IMR-90 (cell line): ENCODE data around the gene DOCK6. TPM values are rescaled to one million over a fixed set of nuclear protein-coding genes. Genes with fewer than 3 reads are reported as not detected.

Experiments
- ATAC-seq: fragments of 200-7000 bp; cut with Tn5 transposase; 2 replicates; pipeline ENCODE4 v1.9.1; 2020; ENCODE audit warnings: low read depth, mild to moderate bottlenecking, moderate library complexity
- BruUV-seq: library from RNA; stranded (reverse); fragments of 400-500 nt; replicated peaks from 2 replicates; lab custom pipeline; 2021; lab: Mats Ljungman, UMichigan
- CTCF ChIA-PET: fragments of 300-600 bp; formaldehyde crosslinking; extraction: SDS; loops from one replicate; lab custom pipeline; 2021; ENCODE audit warnings: antibody characterized with exemption; lab: Yijun Ruan, JAX
- POLR2A ChIA-PET: fragments of 300-600 bp; sonication (Branson Sonifier 250); formaldehyde crosslinking; loops from one replicate; lab custom pipeline; 2022; ENCODE audit warnings: antibody characterized with exemption; ENCODE audit not compliant: unreplicated experiment; lab: Charles Lee
- DNase-seq: peaks from one replicate; pipeline ENCODE4 v3.0.0; 2013
- H2AFZ ChIP-seq: replicated peaks from 2 replicates; pipeline ENCODE3; 2013; ENCODE audit warnings: low read length, mild to moderate bottlenecking; ENCODE audit not compliant: poor library complexity
- H2AK5ac ChIP-seq: 2 replicates; pipeline ENCODE4 v1.6.1; 2013; ENCODE audit warnings: low read depth, low read length, inconsistent platforms
- H2AK9ac ChIP-seq: replicated peaks from 2 replicates; pipeline ENCODE3; 2013; ENCODE audit warnings: mild to moderate bottlenecking, low read depth, low read length, moderate library complexity; ENCODE audit not compliant: poor library complexity
- H2BK120ac ChIP-seq: 2 replicates; pipeline ENCODE4 v1.6.1; 2013; ENCODE audit warnings: low read depth, low read length, inconsistent platforms
- H2BK15ac ChIP-seq: 3 replicates; pipeline ENCODE4 v1.6.1; 2013; ENCODE audit warnings: low read depth, low read length, inconsistent platforms
- H2BK20ac ChIP-seq: 2 replicates; pipeline ENCODE4 v1.6.1; 2013; ENCODE audit warnings: low read depth, mild to moderate bottlenecking, inconsistent platforms, low read length, moderate library complexity
- H2BK5ac ChIP-seq: 2 replicates; pipeline ENCODE4 v1.6.1; 2013; ENCODE audit warnings: mild to moderate bottlenecking, low read depth, low read length, inconsistent platforms; ENCODE audit not compliant: poor library complexity, severe bottlenecking
- H3K14ac ChIP-seq: replicated peaks from 2 replicates; pipeline ENCODE4 v1.6.1; 2013; ENCODE audit warnings: low read depth, low read length, inconsistent platforms
- H3K18ac ChIP-seq: 2 replicates; pipeline ENCODE4 v1.6.1; 2013; ENCODE audit warnings: low read depth, low read length, control low read depth
- H3K23ac ChIP-seq: 2 replicates; pipeline ENCODE4 v1.6.1; 2013; ENCODE audit warnings: low read depth, low read length, inconsistent platforms
- H3K27ac ChIP-seq: 2 replicates; pipeline ENCODE4 v1.5.1; 2013; ENCODE audit warnings: mild to moderate bottlenecking, control low read depth, low read length; ENCODE audit not compliant: insufficient read depth
- H3K27me3 ChIP-seq: 2 replicates; pipeline ENCODE4 v1.6.1; 2013; ENCODE audit warnings: low read length; ENCODE audit not compliant: control insufficient read depth, insufficient read depth
- H3K36me3 ChIP-seq: 2 replicates; pipeline ENCODE4 v1.6.1; 2013; ENCODE audit warnings: low read length, mixed read lengths; ENCODE audit not compliant: control insufficient read depth, insufficient read depth
- H3K4ac ChIP-seq: 2 replicates; pipeline ENCODE4 v1.6.1; 2013; ENCODE audit warnings: low read depth, low read length, inconsistent platforms
- H3K4me1 ChIP-seq: 2 replicates; pipeline ENCODE4 v1.6.1; 2013; ENCODE audit warnings: low read length, mixed read lengths; ENCODE audit not compliant: control insufficient read depth, insufficient read depth
- H3K4me2 ChIP-seq: 2 replicates; pipeline ENCODE4 v1.6.1; 2013; ENCODE audit warnings: low read depth, mild to moderate bottlenecking, control low read depth, low read length, moderate library complexity
- H3K4me3 ChIP-seq: 2 replicates; pipeline ENCODE4 v1.5.1; 2013; ENCODE audit warnings: low read depth, mild to moderate bottlenecking, control low read depth, low read length, moderate library complexity; ENCODE audit not compliant: insufficient read depth
- H3K56ac ChIP-seq: 2 replicates; pipeline ENCODE4 v1.6.1; 2013; ENCODE audit warnings: low read length, inconsistent platforms; ENCODE audit not compliant: insufficient read depth; ENCODE audit errors: extremely low read depth
- H3K79me1 ChIP-seq, 2 experiments: 2 replicates each; pipeline ENCODE4 v1.6.1; 2013; ENCODE audit warnings: low read length in 2 of 2, inconsistent platforms in 1 of 2, low read depth in 1 of 2
- H3K9ac ChIP-seq: 2 replicates; pipeline ENCODE4 v1.6.1; 2013; ENCODE audit warnings: low read depth, low read length, control low read depth
- H3K9me1 ChIP-seq: 2 replicates; pipeline ENCODE4 v1.6.1; 2013; ENCODE audit warnings: low read length, inconsistent platforms; ENCODE audit not compliant: insufficient read depth
- H3K9me3 ChIP-seq: 2 replicates; pipeline ENCODE4 v1.6.1; 2013; ENCODE audit warnings: low read length; ENCODE audit not compliant: control insufficient read depth, insufficient read depth
- H4K20me1 ChIP-seq: 2 replicates; pipeline ENCODE4 v1.6.1; 2013; ENCODE audit warnings: low read length, inconsistent platforms; ENCODE audit not compliant: insufficient read depth
- H4K5ac ChIP-seq: 2 replicates; pipeline ENCODE4 v1.6.1; 2013; ENCODE audit warnings: mild to moderate bottlenecking, low read depth, low read length, control low read depth
- H4K8ac ChIP-seq, 2 experiments: 2 replicates each; pipeline ENCODE4 v1.6.1; 2013; ENCODE audit warnings: low read depth in 2 of 2, low read length in 2 of 2, control low read depth in 1 of 2, inconsistent platforms in 1 of 2
- H4K91ac ChIP-seq: 2 replicates; pipeline ENCODE4 v1.6.1; 2013; ENCODE audit warnings: low read depth, low read length, inconsistent platforms; ENCODE audit not compliant: insufficient read depth
- CEBPB ChIP-seq: IDR thresholded peaks from 2 replicates; pipeline ENCODE4 v1.6.1; 2012; ENCODE audit warnings: low read depth, low read length, improper control_type of control experiment
- CHD1 ChIP-seq: IDR thresholded peaks from 2 replicates; pipeline ENCODE4 v1.6.1; 2012; ENCODE audit warnings: low read depth, low read length, improper control_type of control experiment
- FOS ChIP-seq: fragments of 150-350 bp; IDR thresholded peaks from 2 replicates; pipeline ENCODE4 v1.6.1; 2016; ENCODE audit warnings: low read depth, low read length
- MAFK ChIP-seq: IDR thresholded peaks from 2 replicates; pipeline ENCODE4 v1.6.1; 2012; ENCODE audit warnings: low read depth, low read length, improper control_type of control experiment
- MAZ ChIP-seq: IDR thresholded peaks from 2 replicates; pipeline ENCODE4 v1.6.1; 2012; ENCODE audit warnings: low read depth, mild to moderate bottlenecking, low read length, improper control_type of control experiment, moderate library complexity, borderline replicate concordance
- MXI1 ChIP-seq: IDR thresholded peaks from 2 replicates; pipeline ENCODE4 v1.6.1; 2012; ENCODE audit warnings: low read depth, mild to moderate bottlenecking, low read length, moderate library complexity, borderline replicate concordance
- NFE2L2 ChIP-seq: fragments of 150-350 bp; IDR thresholded peaks from 2 replicates; pipeline ENCODE4 v1.6.1; 2016; ENCODE audit warnings: low read depth, mild to moderate bottlenecking, low read length
- POLR2A ChIP-seq: IDR thresholded peaks from 2 replicates; pipeline ENCODE4 v1.6.1; 2012; ENCODE audit warnings: mild to moderate bottlenecking, low read depth, low read length
- RAD21 ChIP-seq: IDR thresholded peaks from 2 replicates; pipeline ENCODE4 v1.6.1; 2012; ENCODE audit warnings: low read length, improper control_type of control experiment
- RCOR1 ChIP-seq: IDR thresholded peaks from 2 replicates; pipeline ENCODE4 v1.6.1; 2012; ENCODE audit warnings: mild to moderate bottlenecking, low read length, improper control_type of control experiment; ENCODE audit not compliant: insufficient replicate concordance
- RFX5 ChIP-seq: IDR thresholded peaks from 2 replicates; pipeline ENCODE4 v1.8.0; 2012; ENCODE audit warnings: low read depth, mild to moderate bottlenecking, low read length, moderate library complexity
- SMC3 ChIP-seq: fragments of 150-350 bp; IDR thresholded peaks from 2 replicates; pipeline ENCODE4 v1.6.1; 2016; ENCODE audit warnings: low read depth, mild to moderate bottlenecking, antibody characterized with exemption, low read length, moderate library complexity
- WGBS, 2 experiments: methylation state at CpG; one replicate each; pipeline versions ENCODE4 v1.1.5 to v1.1.7; 2013; ENCODE audit warnings: missing lambda C conversion rate in 2 of 2; ENCODE audit not compliant: insufficient read length in 1 of 2; ENCODE audit errors: extremely low coverage in 2 of 2; 5-methylcytosine and 5-hydroxymethylcytosine counted together
- dilution Hi-C: fragments of 300-500 bp; cut with HindIII; formaldehyde crosslinking; loops from one replicate; pipeline ENCODE4 v1.14.3; 2018; ENCODE audit warnings: low sequenced_read_pairs; ENCODE audit not compliant: unreplicated experiment
- in situ Hi-C: fragments of 300-500 bp; cut with MboI; formaldehyde crosslinking; loops from 3 replicates; pipeline ENCODE4 v1.14.3; 2019; ENCODE audit warnings: low sequenced_read_pairs, inconsistent platforms, mixed read lengths
- intact Hi-C: fragments of 100-400 bp; cut with micrococcal nuclease; formaldehyde crosslinking; loops from 2 replicates; pipeline ENCODE4 v1.10.0; 2022
- polyA plus RNA-seq, 3 experiments: library from polyadenylated mRNA; depleted of rRNA; stranded (reverse); fragments of >200 nt; gene quantifications; 2 replicates each; pipeline ENCODE4 v1.2.3, GENCODE V29; 2012; ENCODE audit warnings: low replicate concordance in 1 of 3
- total RNA-seq: library from RNA; depleted of rRNA; stranded (reverse); fragments of >200 nt; gene quantifications from 2 replicates; pipeline ENCODE4 v1.2.3, GENCODE V29; 2012
- TF ChIP-seq, protein P1 (sequence below): conservative IDR thresholded peaks from 2 replicates; pipeline ENCODE4 v1.5.1; 2012; ENCODE audit warnings: mild to moderate bottlenecking, low read depth, low read length, improper control_type of control experiment
- TF ChIP-seq, protein P2 (sequence below): fragments of 150-350 bp; IDR thresholded peaks from 2 replicates; pipeline ENCODE4 v1.6.1; 2016; ENCODE audit warnings: low read depth, mild to moderate bottlenecking, low read length, moderate library complexity, borderline replicate concordance
- TF ChIP-seq, protein P3 (sequence below): fragments of 150-350 bp; IDR thresholded peaks from 2 replicates; pipeline ENCODE4 v1.6.1; 2017; ENCODE audit warnings: mild to moderate bottlenecking, antibody characterized with exemption, low read length, low read depth

The DOCK6 gene
- total and polyA plus RNA-seq, 2 of the 4 experiments (the other 2 are of a cell fraction): 5.0 to 18.4 TPM

DNA sequence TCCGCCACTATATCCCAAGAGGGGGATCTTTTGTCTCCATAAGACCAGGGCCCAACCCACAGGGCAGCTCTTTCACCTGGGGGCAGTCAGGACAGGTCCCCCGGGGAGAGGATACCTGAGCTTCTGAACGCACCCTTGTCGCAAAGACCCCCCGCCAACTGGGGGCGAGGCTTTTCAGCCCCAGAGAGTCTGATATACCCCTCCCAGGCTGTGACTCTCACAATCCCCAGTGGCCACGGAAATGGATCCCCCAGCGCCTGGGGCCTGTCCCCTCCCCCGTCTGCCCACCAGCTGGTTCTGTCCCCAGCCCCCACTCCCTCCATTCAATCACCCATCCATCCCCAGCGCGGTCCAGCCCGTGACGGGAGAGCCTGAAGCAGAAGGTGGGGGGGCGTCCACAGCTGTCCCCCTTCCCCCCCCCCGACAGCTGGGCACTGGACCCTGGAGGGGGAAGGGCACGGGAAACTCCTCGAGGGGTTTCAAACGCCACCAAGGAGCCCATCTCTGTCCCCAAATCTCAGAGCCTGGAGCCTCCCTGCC is 823 bp downstream of the DOCK6 start:
- peak overlapping the region; percentile 71 for H3K14ac ChIP-seq
- dilution Hi-C loops (no loop called here), intact Hi-C loops (loop anchor here (1.0 kb wide), 1 partner anchor 124 kb away; no protein-coding TSS in a partner anchor), in situ Hi-C loops (no loop called here)
- no peak for DNase-seq
- peak overlapping the region; percentile 97 for H3K4me3 ChIP-seq
- H2AFZ ChIP-seq: peak overlapping the region; percentile 92
- WGBS, 2 experiments: 50% methylated on average over 2 of the region's 18 CpGs; no CpG with 5 or more reads in 1 of the 2 experiments
- H3K56ac ChIP-seq: no peak overlapping the region
- H3K4ac ChIP-seq: peak overlapping the region; percentile 50; the same call in 1 of the 2 replicates
- no peaks in the 10 kb centered on the region for H3K27me3 ChIP-seq
- CTCF ChIA-PET: no interaction called here
- peak overlapping the region; percentile 28; the same call in 1 of the 2 replicates for H3K18ac ChIP-seq
- H2BK5ac ChIP-seq: no peak overlapping the region
- H3K23ac ChIP-seq: peak overlapping the region; percentile 93
- peak overlapping the region; percentile 94 for H3K4me2 ChIP-seq
- H2BK15ac ChIP-seq: no peak overlapping the region
- H2BK20ac ChIP-seq: no peak overlapping the region
- H4K91ac ChIP-seq: no peak overlapping the region
- peak overlapping the region; percentile 82 for H4K5ac ChIP-seq
- H3K27ac ChIP-seq: peak overlapping the region; percentile 56; the same call in 1 of the 2 replicates
- no peaks in the 10 kb centered on the region for H3K9me3 ChIP-seq
- H2BK120ac ChIP-seq: no peak overlapping the region
- H4K20me1 ChIP-seq: no peaks in the 10 kb centered on the region
- H3K4me1 ChIP-seq: peaks cover 5% of the 10 kb centered on the region
- peak overlapping the region; percentile 82; the same call in 1 of the 2 replicates for H2AK5ac ChIP-seq
- BruUV-seq: no TSS peak
- peaks cover 6 to 15% of the 10 kb centered on the region in 2 experiments; a peak in 2 of 4 replicates for H3K79me1 ChIP-seq
- peak overlapping the region; percentile 88 for H3K9ac ChIP-seq
- POLR2A ChIA-PET: interaction anchor here (0.6 kb wide), 1 partner anchor 30 kb away, joined by 3 read pairs; no protein-coding TSS in a partner anchor
- peak overlapping the region in 1 of 2 experiments; percentile 10; a peak in 1 of 4 replicates for H4K8ac ChIP-seq
- H2AK9ac ChIP-seq: peak overlapping the region; percentile 70
- no peaks in the 10 kb centered on the region for H3K36me3 ChIP-seq
- peak; percentile 25 for ATAC-seq
- H3K9me1 ChIP-seq: no peaks in the 10 kb centered on the region
- TF ChIP-seq, protein P1, sequence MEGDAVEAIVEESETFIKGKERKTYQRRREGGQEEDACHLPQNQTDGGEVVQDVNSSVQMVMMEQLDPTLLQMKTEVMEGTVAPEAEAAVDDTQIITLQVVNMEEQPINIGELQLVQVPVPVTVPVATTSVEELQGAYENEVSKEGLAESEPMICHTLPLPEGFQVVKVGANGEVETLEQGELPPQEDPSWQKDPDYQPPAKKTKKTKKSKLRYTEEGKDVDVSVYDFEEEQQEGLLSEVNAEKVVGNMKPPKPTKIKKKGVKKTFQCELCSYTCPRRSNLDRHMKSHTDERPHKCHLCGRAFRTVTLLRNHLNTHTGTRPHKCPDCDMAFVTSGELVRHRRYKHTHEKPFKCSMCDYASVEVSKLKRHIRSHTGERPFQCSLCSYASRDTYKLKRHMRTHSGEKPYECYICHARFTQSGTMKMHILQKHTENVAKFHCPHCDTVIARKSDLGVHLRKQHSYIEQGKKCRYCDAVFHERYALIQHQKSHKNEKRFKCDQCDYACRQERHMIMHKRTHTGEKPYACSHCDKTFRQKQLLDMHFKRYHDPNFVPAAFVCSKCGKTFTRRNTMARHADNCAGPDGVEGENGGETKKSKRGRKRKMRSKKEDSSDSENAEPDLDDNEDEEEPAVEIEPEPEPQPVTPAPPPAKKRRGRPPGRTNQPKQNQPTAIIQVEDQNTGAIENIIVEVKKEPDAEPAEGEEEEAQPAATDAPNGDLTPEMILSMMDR: no peak
- TF ChIP-seq, protein P2, sequence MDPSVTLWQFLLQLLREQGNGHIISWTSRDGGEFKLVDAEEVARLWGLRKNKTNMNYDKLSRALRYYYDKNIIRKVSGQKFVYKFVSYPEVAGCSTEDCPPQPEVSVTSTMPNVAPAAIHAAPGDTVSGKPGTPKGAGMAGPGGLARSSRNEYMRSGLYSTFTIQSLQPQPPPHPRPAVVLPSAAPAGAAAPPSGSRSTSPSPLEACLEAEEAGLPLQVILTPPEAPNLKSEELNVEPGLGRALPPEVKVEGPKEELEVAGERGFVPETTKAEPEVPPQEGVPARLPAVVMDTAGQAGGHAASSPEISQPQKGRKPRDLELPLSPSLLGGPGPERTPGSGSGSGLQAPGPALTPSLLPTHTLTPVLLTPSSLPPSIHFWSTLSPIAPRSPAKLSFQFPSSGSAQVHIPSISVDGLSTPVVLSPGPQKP: no peak
- TF ChIP-seq RAD21 (no peak), CEBPB (no peak), RCOR1 (no peak), MAFK (no peak), MXI1 (no peak), RFX5 (no peak), NFE2L2 (no peak), POLR2A (no peak), SMC3 (no peak), FOS (no peak), MAZ (no peak), CHD1 (no peak)
- TF ChIP-seq, protein P3, sequence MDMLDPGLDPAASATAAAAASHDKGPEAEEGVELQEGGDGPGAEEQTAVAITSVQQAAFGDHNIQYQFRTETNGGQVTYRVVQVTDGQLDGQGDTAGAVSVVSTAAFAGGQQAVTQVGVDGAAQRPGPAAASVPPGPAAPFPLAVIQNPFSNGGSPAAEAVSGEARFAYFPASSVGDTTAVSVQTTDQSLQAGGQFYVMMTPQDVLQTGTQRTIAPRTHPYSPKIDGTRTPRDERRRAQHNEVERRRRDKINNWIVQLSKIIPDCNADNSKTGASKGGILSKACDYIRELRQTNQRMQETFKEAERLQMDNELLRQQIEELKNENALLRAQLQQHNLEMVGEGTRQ: no peak
